ENCODE results near the gene PRKCB.

Gene PRKCB

DNA sequence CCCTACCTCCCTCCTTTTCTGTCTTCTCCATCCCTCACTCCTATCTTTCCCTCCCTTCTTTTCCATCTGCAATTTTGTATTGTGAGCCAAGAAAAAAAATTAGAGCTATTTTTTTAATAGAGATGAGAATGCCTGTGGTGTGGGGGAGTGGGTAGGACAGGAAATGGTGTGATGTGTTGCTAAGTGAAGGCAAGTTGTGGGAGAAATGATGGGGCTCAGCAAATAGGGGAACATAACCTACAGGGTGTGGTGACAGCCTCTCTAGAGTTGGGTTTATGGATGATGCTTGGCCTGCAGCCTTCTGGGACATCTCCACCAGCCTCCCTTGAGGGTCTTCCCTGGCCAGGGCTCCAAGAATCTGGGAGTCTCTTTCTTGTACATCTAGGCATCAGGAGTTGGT is 257.3 kb downstream of the PRKCB start:
- H3K4me3 ChIP-seq (ENCODE audit: low read depth, low read length): no peak overlapping the region
- ChIA-PET CTCF (interaction anchor here (1.0 kb wide), 1 partner anchor 8 kb away, joined by 4 read pairs; no protein-coding TSS in a partner anchor), POLR2A (no interaction called here)
- no peaks in the 10 kb centered on the region for H3K4me1 ChIP-seq (ENCODE audit: control insufficient read depth, insufficient read depth, low read length)
- TF ChIP-seq, protein P1, sequence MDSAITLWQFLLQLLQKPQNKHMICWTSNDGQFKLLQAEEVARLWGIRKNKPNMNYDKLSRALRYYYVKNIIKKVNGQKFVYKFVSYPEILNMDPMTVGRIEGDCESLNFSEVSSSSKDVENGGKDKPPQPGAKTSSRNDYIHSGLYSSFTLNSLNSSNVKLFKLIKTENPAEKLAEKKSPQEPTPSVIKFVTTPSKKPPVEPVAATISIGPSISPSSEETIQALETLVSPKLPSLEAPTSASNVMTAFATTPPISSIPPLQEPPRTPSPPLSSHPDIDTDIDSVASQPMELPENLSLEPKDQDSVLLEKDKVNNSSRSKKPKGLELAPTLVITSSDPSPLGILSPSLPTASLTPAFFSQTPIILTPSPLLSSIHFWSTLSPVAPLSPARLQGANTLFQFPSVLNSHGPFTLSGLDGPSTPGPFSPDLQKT (IDR thresholded peaks at IDR 0.05; ENCODE audit: borderline replicate concordance, low read depth, low read length): no peak
- TF ChIP-seq ZNF623 (tag by site-specific recombination; IDR thresholded peaks at IDR 0.05): no peak
- no peak for TF ChIP-seq ZNF701 (tag by site-specific recombination; IDR thresholded peaks at IDR 0.05)
- TF ChIP-seq, protein P2, sequence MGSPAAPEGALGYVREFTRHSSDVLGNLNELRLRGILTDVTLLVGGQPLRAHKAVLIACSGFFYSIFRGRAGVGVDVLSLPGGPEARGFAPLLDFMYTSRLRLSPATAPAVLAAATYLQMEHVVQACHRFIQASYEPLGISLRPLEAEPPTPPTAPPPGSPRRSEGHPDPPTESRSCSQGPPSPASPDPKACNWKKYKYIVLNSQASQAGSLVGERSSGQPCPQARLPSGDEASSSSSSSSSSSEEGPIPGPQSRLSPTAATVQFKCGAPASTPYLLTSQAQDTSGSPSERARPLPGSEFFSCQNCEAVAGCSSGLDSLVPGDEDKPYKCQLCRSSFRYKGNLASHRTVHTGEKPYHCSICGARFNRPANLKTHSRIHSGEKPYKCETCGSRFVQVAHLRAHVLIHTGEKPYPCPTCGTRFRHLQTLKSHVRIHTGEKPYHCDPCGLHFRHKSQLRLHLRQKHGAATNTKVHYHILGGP (tag by site-specific recombination; IDR thresholded peaks at IDR 0.05): no peak
- TF ChIP-seq, protein P3, sequence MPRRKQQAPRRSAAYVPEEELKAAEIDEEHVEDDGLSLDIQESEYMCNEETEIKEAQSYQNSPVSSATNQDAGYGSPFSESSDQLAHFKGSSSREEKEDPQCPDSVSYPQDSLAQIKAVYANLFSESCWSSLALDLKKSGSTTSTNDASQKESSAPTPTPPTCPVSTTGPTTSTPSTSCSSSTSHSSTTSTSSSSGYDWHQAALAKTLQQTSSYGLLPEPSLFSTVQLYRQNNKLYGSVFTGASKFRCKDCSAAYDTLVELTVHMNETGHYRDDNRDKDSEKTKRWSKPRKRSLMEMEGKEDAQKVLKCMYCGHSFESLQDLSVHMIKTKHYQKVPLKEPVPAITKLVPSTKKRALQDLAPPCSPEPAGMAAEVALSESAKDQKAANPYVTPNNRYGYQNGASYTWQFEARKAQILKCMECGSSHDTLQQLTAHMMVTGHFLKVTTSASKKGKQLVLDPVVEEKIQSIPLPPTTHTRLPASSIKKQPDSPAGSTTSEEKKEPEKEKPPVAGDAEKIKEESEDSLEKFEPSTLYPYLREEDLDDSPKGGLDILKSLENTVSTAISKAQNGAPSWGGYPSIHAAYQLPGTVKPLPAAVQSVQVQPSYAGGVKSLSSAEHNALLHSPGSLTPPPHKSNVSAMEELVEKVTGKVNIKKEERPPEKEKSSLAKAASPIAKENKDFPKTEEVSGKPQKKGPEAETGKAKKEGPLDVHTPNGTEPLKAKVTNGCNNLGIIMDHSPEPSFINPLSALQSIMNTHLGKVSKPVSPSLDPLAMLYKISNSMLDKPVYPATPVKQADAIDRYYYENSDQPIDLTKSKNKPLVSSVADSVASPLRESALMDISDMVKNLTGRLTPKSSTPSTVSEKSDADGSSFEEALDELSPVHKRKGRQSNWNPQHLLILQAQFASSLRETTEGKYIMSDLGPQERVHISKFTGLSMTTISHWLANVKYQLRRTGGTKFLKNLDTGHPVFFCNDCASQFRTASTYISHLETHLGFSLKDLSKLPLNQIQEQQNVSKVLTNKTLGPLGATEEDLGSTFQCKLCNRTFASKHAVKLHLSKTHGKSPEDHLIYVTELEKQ (tag by site-specific recombination; IDR thresholded peaks at IDR 0.05; ENCODE audit: borderline replicate concordance): no peak
- TF ChIP-seq ZNF37A (tag by site-specific recombination; IDR thresholded peaks at IDR 0.05): no peak
- no peak for TF ChIP-seq ZNF114 (tag by site-specific recombination; IDR thresholded peaks at IDR 0.05)
- no peak overlapping the region for H3K27ac ChIP-seq (ENCODE audit: extremely low read depth, low read depth, low read length)
- H3K9me3 ChIP-seq (ENCODE audit: control insufficient read depth, insufficient read depth, low read depth, low read length): no peaks in the 10 kb centered on the region
- no peaks in the 10 kb centered on the region for H3K36me3 ChIP-seq (ENCODE audit: control insufficient read depth in 2 of 2, insufficient read depth in 1 of 2, low read length in 2 of 2)

DNA sequence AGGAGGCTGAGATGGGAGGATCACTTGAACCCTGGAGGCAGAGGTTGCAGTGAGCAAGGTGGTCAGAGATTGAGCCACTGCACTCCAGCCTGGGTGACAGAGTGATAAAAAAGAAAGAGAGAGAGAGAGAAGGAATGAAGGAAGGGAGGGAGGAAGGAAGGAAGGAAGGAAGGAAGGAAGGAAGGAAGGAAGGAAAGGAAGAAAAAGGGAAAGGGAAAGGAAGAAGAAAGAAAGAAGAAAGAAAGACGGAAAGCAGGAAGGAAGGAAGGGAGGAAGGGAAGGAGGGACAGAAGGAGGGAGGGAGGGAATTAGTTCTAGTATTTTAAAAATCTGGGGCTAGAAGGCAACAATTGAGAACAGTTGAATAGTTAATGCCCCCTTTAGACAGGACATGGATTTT is 258.9 kb downstream of the PRKCB start:
- ChIA-PET CTCF (interaction anchor here (0.7 kb wide), 1 partner anchor 161 kb away, joined by 5 read pairs; the partner anchor contains the start of gene CACNG3), POLR2A (no interaction called here)
- Histone ChIP-seq H3K27ac (ENCODE audit: extremely low read depth, low read depth, low read length) (no peak overlapping the region), H3K4me1 (ENCODE audit: control insufficient read depth, insufficient read depth, low read length) (no peaks in the 10 kb centered on the region), H3K9me3 (ENCODE audit: control insufficient read depth, insufficient read depth, low read depth, low read length) (no peaks in the 10 kb centered on the region), H3K4me3 (ENCODE audit: low read depth, low read length) (no peak overlapping the region), H3K36me3 (ENCODE audit: control insufficient read depth in 2 of 2, insufficient read depth in 1 of 2, low read length in 2 of 2) (no peaks in the 10 kb centered on the region)
- TF ChIP-seq ZNF664 (tag by site-specific recombination; IDR thresholded peaks at IDR 0.05): no peak
- TF ChIP-seq ZNF366 (tag by site-specific recombination; conservative IDR thresholded peaks at IDR 0.05): peak; percentile 68
- TF ChIP-seq MEIS1 (CRISPR knock-in tag; IDR thresholded peaks at IDR 0.05; ENCODE audit: borderline replicate concordance): no peak
- TF ChIP-seq, protein P4, sequence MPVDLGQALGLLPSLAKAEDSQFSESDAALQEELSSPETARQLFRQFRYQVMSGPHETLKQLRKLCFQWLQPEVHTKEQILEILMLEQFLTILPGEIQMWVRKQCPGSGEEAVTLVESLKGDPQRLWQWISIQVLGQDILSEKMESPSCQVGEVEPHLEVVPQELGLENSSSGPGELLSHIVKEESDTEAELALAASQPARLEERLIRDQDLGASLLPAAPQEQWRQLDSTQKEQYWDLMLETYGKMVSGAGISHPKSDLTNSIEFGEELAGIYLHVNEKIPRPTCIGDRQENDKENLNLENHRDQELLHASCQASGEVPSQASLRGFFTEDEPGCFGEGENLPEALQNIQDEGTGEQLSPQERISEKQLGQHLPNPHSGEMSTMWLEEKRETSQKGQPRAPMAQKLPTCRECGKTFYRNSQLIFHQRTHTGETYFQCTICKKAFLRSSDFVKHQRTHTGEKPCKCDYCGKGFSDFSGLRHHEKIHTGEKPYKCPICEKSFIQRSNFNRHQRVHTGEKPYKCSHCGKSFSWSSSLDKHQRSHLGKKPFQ (tag by site-specific recombination; IDR thresholded peaks at IDR 0.05): no peak

DNA sequence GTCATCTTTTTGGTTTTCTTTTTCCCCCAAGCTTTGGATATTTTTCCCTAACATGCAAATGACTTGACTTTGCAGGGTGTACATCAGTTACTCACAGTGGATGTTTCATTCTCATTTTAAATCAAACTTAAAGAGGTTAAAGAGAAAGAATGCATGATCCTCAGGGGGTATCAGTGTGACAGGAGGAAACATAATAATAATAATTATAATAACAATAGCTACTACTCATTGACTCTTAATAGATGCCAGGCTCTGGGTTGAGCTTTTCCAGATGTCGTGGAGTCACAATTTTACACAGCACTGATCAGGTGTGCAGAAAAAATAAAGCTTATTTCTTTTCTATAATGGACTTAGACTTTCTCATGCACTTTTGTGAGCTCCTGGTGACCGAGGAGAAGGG is 263.1 kb downstream of the PRKCB start:
- no peaks in the 10 kb centered on the region for H3K36me3 ChIP-seq (ENCODE audit: control insufficient read depth in 2 of 2, insufficient read depth in 1 of 2, low read length in 2 of 2)
- H3K9me3 ChIP-seq (ENCODE audit: control insufficient read depth, insufficient read depth, low read depth, low read length): no peaks in the 10 kb centered on the region
- POLR2A ChIA-PET: no interaction called here
- H3K4me3 ChIP-seq (ENCODE audit: low read depth, low read length): no peak overlapping the region
- CTCF ChIA-PET: interaction anchor here (0.9 to 2.0 kb wide), 3 partner anchors 19 to 664 kb away, joined by 3 to 17 read pairs (median 3); no protein-coding TSS in a partner anchor
- H3K4me1 ChIP-seq (ENCODE audit: control insufficient read depth, insufficient read depth, low read length): no peaks in the 10 kb centered on the region
- H3K27ac ChIP-seq (ENCODE audit: extremely low read depth, low read depth, low read length): no peak overlapping the region
- TF ChIP-seq ZFP41 (tag by site-specific recombination; IDR thresholded peaks at IDR 0.05; ENCODE audit: borderline replicate concordance) (no peak), ZNF544 (tag by site-specific recombination; IDR thresholded peaks at IDR 0.05) (no peak), MEIS1 (CRISPR knock-in tag; IDR thresholded peaks at IDR 0.05; ENCODE audit: borderline replicate concordance) (no peak), ZNF530 (tag by site-specific recombination; IDR thresholded peaks at IDR 0.05; ENCODE audit: low read depth) (no peak)
- TF ChIP-seq, protein P5, sequence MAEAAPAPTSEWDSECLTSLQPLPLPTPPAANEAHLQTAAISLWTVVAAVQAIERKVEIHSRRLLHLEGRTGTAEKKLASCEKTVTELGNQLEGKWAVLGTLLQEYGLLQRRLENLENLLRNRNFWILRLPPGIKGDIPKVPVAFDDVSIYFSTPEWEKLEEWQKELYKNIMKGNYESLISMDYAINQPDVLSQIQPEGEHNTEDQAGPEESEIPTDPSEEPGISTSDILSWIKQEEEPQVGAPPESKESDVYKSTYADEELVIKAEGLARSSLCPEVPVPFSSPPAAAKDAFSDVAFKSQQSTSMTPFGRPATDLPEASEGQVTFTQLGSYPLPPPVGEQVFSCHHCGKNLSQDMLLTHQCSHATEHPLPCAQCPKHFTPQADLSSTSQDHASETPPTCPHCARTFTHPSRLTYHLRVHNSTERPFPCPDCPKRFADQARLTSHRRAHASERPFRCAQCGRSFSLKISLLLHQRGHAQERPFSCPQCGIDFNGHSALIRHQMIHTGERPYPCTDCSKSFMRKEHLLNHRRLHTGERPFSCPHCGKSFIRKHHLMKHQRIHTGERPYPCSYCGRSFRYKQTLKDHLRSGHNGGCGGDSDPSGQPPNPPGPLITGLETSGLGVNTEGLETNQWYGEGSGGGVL (tag by site-specific recombination; IDR thresholded peaks at IDR 0.05): no peak
- TF ChIP-seq, protein P6, sequence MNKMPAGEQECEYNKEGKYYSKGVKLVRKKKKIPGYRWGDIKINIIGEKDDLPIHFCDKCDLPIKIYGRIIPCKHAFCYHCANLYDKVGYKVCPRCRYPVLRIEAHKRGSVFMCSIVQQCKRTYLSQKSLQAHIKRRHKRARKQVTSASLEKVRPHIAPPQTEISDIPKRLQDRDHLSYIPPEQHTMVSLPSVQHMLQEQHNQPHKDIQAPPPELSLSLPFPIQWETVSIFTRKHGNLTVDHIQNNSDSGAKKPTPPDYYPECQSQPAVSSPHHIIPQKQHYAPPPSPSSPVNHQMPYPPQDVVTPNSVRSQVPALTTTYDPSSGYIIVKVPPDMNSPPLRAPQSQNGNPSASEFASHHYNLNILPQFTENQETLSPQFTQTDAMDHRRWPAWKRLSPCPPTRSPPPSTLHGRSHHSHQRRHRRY (tag by site-specific recombination; IDR thresholded peaks at IDR 0.05): no peak
- TF ChIP-seq, protein P7, sequence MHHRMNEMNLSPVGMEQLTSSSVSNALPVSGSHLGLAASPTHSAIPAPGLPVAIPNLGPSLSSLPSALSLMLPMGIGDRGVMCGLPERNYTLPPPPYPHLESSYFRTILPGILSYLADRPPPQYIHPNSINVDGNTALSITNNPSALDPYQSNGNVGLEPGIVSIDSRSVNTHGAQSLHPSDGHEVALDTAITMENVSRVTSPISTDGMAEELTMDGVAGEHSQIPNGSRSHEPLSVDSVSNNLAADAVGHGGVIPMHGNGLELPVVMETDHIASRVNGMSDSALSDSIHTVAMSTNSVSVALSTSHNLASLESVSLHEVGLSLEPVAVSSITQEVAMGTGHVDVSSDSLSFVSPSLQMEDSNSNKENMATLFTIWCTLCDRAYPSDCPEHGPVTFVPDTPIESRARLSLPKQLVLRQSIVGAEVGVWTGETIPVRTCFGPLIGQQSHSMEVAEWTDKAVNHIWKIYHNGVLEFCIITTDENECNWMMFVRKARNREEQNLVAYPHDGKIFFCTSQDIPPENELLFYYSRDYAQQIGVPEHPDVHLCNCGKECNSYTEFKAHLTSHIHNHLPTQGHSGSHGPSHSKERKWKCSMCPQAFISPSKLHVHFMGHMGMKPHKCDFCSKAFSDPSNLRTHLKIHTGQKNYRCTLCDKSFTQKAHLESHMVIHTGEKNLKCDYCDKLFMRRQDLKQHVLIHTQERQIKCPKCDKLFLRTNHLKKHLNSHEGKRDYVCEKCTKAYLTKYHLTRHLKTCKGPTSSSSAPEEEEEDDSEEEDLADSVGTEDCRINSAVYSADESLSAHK (tag by site-specific recombination; IDR thresholded peaks at IDR 0.05): no peak

All from HEK293 (cell line).